ENCODE data around the gene INIP. TPM values are rescaled to one million over a fixed set of nuclear protein-coding genes. Genes with fewer than 3 reads are reported as not detected.

Gene INIP
- total RNA-seq, 1 donor from 2014 or later = 15.1 TPM

Other genes with a start within 250 kb of the INIP start
- gene KIAA1958, start 231.3 kb downstream of the INIP start, total RNA-seq = 4.9 TPM
- 4.3 TPM for gene SNX30, start 32.6 kb upstream of the INIP start, total RNA-seq
- not detected for gene SLC46A2, start 172.8 kb upstream of the INIP start, total RNA-seq

All from left ventricle myocardium superior (tissue), 1 donor.